SU-DHL-6 (cell line): ENCODE data around the gene DDX3X.

Source experiments
- H2AFZ ChIP-seq: fragments of 200-600 bp; sonication (generic); 2 replicates; pipeline ENCODE4 v1.6.1; 2014; ENCODE audit warnings: low read depth, mild to moderate bottlenecking, moderate library complexity, mixed read lengths, antibody characterized with exemption, low read length; ENCODE audit not compliant: severe bottlenecking
- H3F3A ChIP-seq: fragments of 200-600 bp; shearing (Covaris generic); 2 replicates; pipeline ENCODE4 v1.6.0; 2016; ENCODE audit warnings: antibody characterized with exemption, mild to moderate bottlenecking; ENCODE audit not compliant: insufficient read depth
- H3K27ac ChIP-seq: fragments of 200-600 bp; sonication (generic); 2 replicates; pipeline ENCODE4 v1.5.1; 2016; ENCODE audit warnings: low read depth, mild to moderate bottlenecking, low read length, moderate library complexity, mixed read lengths
- H3K27me3 ChIP-seq: fragments of 200-600 bp; sonication (generic), shearing (Covaris generic); 2 replicates; pipeline ENCODE4 v1.6.0; 2014; ENCODE audit warnings: mild to moderate bottlenecking, low read length
- H3K36me3 ChIP-seq: fragments of 200-600 bp; sonication (generic); 2 replicates; pipeline ENCODE4 v1.6.1; 2014; ENCODE audit warnings: mild to moderate bottlenecking, low read length, mixed read lengths
- H3K4me2 ChIP-seq: fragments of 300-600, 200-600 bp; shearing (Covaris generic), sonication (generic); 2 replicates; pipeline ENCODE4 v1.6.0; 2014; ENCODE audit warnings: low read length, low read depth, mild to moderate bottlenecking; ENCODE audit not compliant: poor library complexity, severe bottlenecking
- H3K4me3 ChIP-seq: fragments of 200-600 bp; sonication (generic); 2 replicates; pipeline ENCODE4 v1.5.1; 2014; ENCODE audit warnings: antibody characterized with exemption, low read length, mild to moderate bottlenecking, mixed read lengths; ENCODE audit not compliant: insufficient read depth, poor library complexity, severe bottlenecking
- H3K79me2 ChIP-seq: fragments of 200-600 bp; sonication (generic); 2 replicates; pipeline ENCODE4 v1.6.1; 2014; ENCODE audit warnings: mild to moderate bottlenecking, low read length, moderate library complexity; ENCODE audit not compliant: insufficient read depth
- H3K9ac ChIP-seq: fragments of 200-600 bp; sonication (generic); 2 replicates; pipeline ENCODE4 v1.7.0; 2014; ENCODE audit warnings: mild to moderate bottlenecking, low read length
- H3K9me2 ChIP-seq: fragments of 200-600 bp; sonication (generic); replicated peaks from 2 replicates; pipeline ENCODE4 v1.6.1; 2014; ENCODE audit warnings: low read length; ENCODE audit not compliant: insufficient read depth
- H3K9me3 ChIP-seq: fragments of 200-600 bp; sonication (generic); 2 replicates; pipeline ENCODE4 v1.6.1; 2014; ENCODE audit warnings: low read length, mixed read lengths; ENCODE audit not compliant: insufficient read depth
- H4K20me1 ChIP-seq: fragments of 200-600 bp; sonication (generic); 2 replicates; pipeline ENCODE4 v1.6.1; 2014; ENCODE audit warnings: low read depth, mild to moderate bottlenecking, antibody characterized with exemption, low read length, moderate library complexity, mixed read lengths
- CTCF ChIP-seq: fragments of 200-600 bp; sonication (generic); IDR thresholded peaks from one replicate; pipeline ENCODE4 v1.5.1; 2017; ENCODE audit warnings: antibody characterized with exemption, mild to moderate bottlenecking, low read length, moderate library complexity; ENCODE audit not compliant: insufficient read depth, poor library complexity, severe bottlenecking
- EZH2phosphoT487 ChIP-seq: fragments of 200-600 bp; sonication (generic), shearing (Covaris generic); conservative IDR thresholded peaks from 2 replicates; pipeline ENCODE4 v1.6.1; 2018; ENCODE audit warnings: mild to moderate bottlenecking, antibody characterized with exemption, low read length, moderate library complexity, mixed read lengths

Gene DDX3X

GRCh38 chrX:41320393-41320792 lies 13.6 kb upstream of the DDX3X start:
- no peaks in the 10 kb centered on the region for H3K79me2 ChIP-seq
- no peaks in the 10 kb centered on the region for H3K27me3 ChIP-seq

GRCh38 chrX:41322821-41323603 lies 10.9 kb upstream of the DDX3X start:
- Histone ChIP-seq H3K27ac (no peak overlapping the region), H3F3A (no peaks in the 10 kb centered on the region), H3K9me3 (no peaks in the 10 kb centered on the region), H2AFZ (no peak overlapping the region), H3K27me3 (no peaks in the 10 kb centered on the region), H4K20me1 (no peaks in the 10 kb centered on the region), H3K9ac (no peak overlapping the region), H3K36me3 (no peaks in the 10 kb centered on the region), H3K4me3 (no peak overlapping the region), H3K9me2 (no peaks in the 10 kb centered on the region), H3K4me2 (no peak overlapping the region), H3K79me2 (no peaks in the 10 kb centered on the region)
- no peak for TF ChIP-seq CTCF
- no peak for TF ChIP-seq EZH2phosphoT487

More at GRCh38 chrX:41320393-41320792, 13.6 kb upstream of the DDX3X start:
- Histone ChIP-seq H3K9ac (no peak overlapping the region), H3F3A (no peaks in the 10 kb centered on the region), H4K20me1 (no peaks in the 10 kb centered on the region), H3K36me3 (no peaks in the 10 kb centered on the region), H3K4me2 (no peak overlapping the region), H3K9me2 (no peaks in the 10 kb centered on the region), H3K9me3 (no peaks in the 10 kb centered on the region), H3K4me3 (no peak overlapping the region), H3K27ac (no peak overlapping the region), H2AFZ (no peak overlapping the region)
- TF ChIP-seq CTCF (no peak), EZH2phosphoT487 (no peak)

GRCh38 chrX:41326431-41326830 lies 7.5 kb upstream of the DDX3X start:
- no peaks in the 10 kb centered on the region for H4K20me1 ChIP-seq
- no peak overlapping the region for H3K27ac ChIP-seq
- H3K9me3 ChIP-seq: no peaks in the 10 kb centered on the region
- H3K4me2 ChIP-seq: no peak overlapping the region
- H3F3A ChIP-seq: no peaks in the 10 kb centered on the region
- H2AFZ ChIP-seq: no peak overlapping the region
- no peaks in the 10 kb centered on the region for H3K9me2 ChIP-seq
- H3K79me2 ChIP-seq: no peaks in the 10 kb centered on the region
- H3K36me3 ChIP-seq: no peaks in the 10 kb centered on the region
- H3K4me3 ChIP-seq: no peak overlapping the region
- H3K9ac ChIP-seq: no peak overlapping the region
- TF ChIP-seq EZH2phosphoT487 (no peak), CTCF (no peak)
- H3K27me3 ChIP-seq: no peaks in the 10 kb centered on the region
